Mesothelial cell of epicardium (in vitro differentiated cells): ENCODE data around the gene ANKS1B. TPM values are rescaled to one million over a fixed set of nuclear protein-coding genes. Genes with fewer than 3 reads are reported as not detected.

Experiments used
- DNase-seq, 2 experiments: peaks; one replicate each; pipeline ENCODE4 v3.0.0; 2021; ENCODE audit warnings: low spot score in 2 of 2; ENCODE audit not compliant: unreplicated experiment in 2 of 2
- H3K27ac Mint-ChIP-seq: 2 replicates; pipeline ENCODE4 v1.8.0; 2021; ENCODE audit warnings: mixed read lengths
- H3K27me3 Mint-ChIP-seq: 2 replicates; pipeline ENCODE4 v1.8.0; 2021; ENCODE audit warnings: low read depth, mixed read lengths
- H3K36me3 Mint-ChIP-seq: 2 replicates; pipeline ENCODE4 v1.8.0; 2021; ENCODE audit warnings: mixed read lengths
- H3K4me1 Mint-ChIP-seq: 2 replicates; pipeline ENCODE4 v1.8.0; 2021; ENCODE audit warnings: mixed read lengths
- H3K4me3 Mint-ChIP-seq: 2 replicates; pipeline ENCODE4 v1.8.0; 2021; ENCODE audit warnings: mild to moderate bottlenecking, moderate library complexity, mixed read lengths
- H3K9me3 Mint-ChIP-seq: 2 replicates; pipeline ENCODE4 v1.8.0; 2021; ENCODE audit warnings: mixed read lengths
- CTCF ChIP-seq: fragments of 200-600 bp; sonication (generic); IDR thresholded peaks from one replicate; pipeline ENCODE4 v1.5.0; 2021; ENCODE audit warnings: antibody characterized with exemption; ENCODE audit not compliant: unreplicated experiment
- total RNA-seq: library from RNA; stranded (reverse); gene quantifications from 3 replicates; pipeline ENCODE4 v1.2.1, GENCODE V29; 2021

Gene ANKS1B
- total RNA-seq, 1 donor from 2014 or later: 8.8 TPM

GRCh38 chr12:98883231-98883630 is 1101.5 kb downstream of the ANKS1B start:
- no peak for DNase-seq
- Mint-ChIP-seq H3K4me3 (no peak overlapping the region), H3K27ac (no peak overlapping the region)

GRCh38 chr12:98882526-98882925 is 1102.2 kb downstream of the ANKS1B start:
- no peaks in the 10 kb centered on the region for H3K36me3 Mint-ChIP-seq
- DNase-seq: no peak
- peaks cover 57% of the 10 kb centered on the region for H3K27me3 Mint-ChIP-seq
- H3K9me3 Mint-ChIP-seq: peaks cover 4% of the 10 kb centered on the region
- no peaks in the 10 kb centered on the region for H3K4me1 Mint-ChIP-seq
- TF ChIP-seq CTCF: no peak
- H3K4me3 Mint-ChIP-seq: no peak overlapping the region
- no peak overlapping the region for H3K27ac Mint-ChIP-seq

More at GRCh38 chr12:98883231-98883630, 1101.5 kb downstream of the ANKS1B start:
- Mint-ChIP-seq H3K36me3 (no peaks in the 10 kb centered on the region), H3K9me3 (peaks cover 4% of the 10 kb centered on the region), H3K27me3 (peaks cover 58% of the 10 kb centered on the region), H3K4me1 (no peaks in the 10 kb centered on the region)
- TF ChIP-seq CTCF: no peak

- no peak for TF ChIP-seq CTCF
- Mint-ChIP-seq H3K4me3 (no peak overlapping the region), H3K4me1 (peaks cover 2% of the 10 kb centered on the region), H3K9me3 (no peaks in the 10 kb centered on the region), H3K27ac (no peak overlapping the region), H3K36me3 (no peaks in the 10 kb centered on the region), H3K27me3 (peaks cover 28% of the 10 kb centered on the region)
- no peak for DNase-seq
Measured at GRCh38 chr12:98873776-98874175, 1111.0 kb downstream of the ANKS1B start.

- Mint-ChIP-seq H3K36me3 (no peaks in the 10 kb centered on the region), H3K27ac (no peak overlapping the region), H3K9me3 (no peaks in the 10 kb centered on the region), H3K4me3 (no peak overlapping the region), H3K4me1 (no peaks in the 10 kb centered on the region), H3K27me3 (peaks cover 32% of the 10 kb centered on the region)
- DNase-seq: no peak
- no peak for TF ChIP-seq CTCF
Measured at GRCh38 chr12:98870504-98870903, 1114.2 kb downstream of the ANKS1B start.

GRCh38 chr12:98869886-98870503 is 1114.7 kb downstream of the ANKS1B start:
- Mint-ChIP-seq H3K27me3 (peaks cover 32% of the 10 kb centered on the region), H3K9me3 (peaks cover 5% of the 10 kb centered on the region), H3K36me3 (no peaks in the 10 kb centered on the region), H3K27ac (no peak overlapping the region), H3K4me3 (no peak overlapping the region), H3K4me1 (no peaks in the 10 kb centered on the region)
- no peak for DNase-seq
- TF ChIP-seq CTCF: no peak

- no peaks in the 10 kb centered on the region for H3K4me1 Mint-ChIP-seq
- no peak for TF ChIP-seq CTCF
- H3K4me3 Mint-ChIP-seq: no peak overlapping the region
- peaks cover 32% of the 10 kb centered on the region for H3K27me3 Mint-ChIP-seq
- H3K27ac Mint-ChIP-seq: no peak overlapping the region
- peaks cover 7% of the 10 kb centered on the region for H3K9me3 Mint-ChIP-seq
- no peak for DNase-seq
- H3K36me3 Mint-ChIP-seq: no peaks in the 10 kb centered on the region
Measured at GRCh38 chr12:98868538-98868937, 1116.2 kb downstream of the ANKS1B start.
